ENCODE data around the gene OAT.
"Not testable (repeated sequence)": the region's sequence is repeated elsewhere in the genome, so short reads cannot be mapped to it uniquely, and the experiment has no call there.

Gene OAT

GRCh38 chr10:124375691-124376090 lies 43.0 kb downstream of the OAT start:
- DNase-seq: no peak

GRCh38 chr10:124375353-124375614 lies 43.4 kb downstream of the OAT start:
- no peak for DNase-seq

- DNase-seq: no peak
Measured at GRCh38 chr10:124374535-124375352, 44.0 kb downstream of the OAT start.

GRCh38 chr10:124372899-124373298 lies 45.8 kb downstream of the OAT start:
- no peak for DNase-seq

GRCh38 chr10:124370426-124370825 lies 48.3 kb downstream of the OAT start:
- DNase-seq: no peak

- no peak for DNase-seq
Measured at GRCh38 chr10:124369986-124370385, 48.7 kb downstream of the OAT start.

GRCh38 chr10:124369533-124369932 lies 49.2 kb downstream of the OAT start:
- not testable (repeated sequence) for DNase-seq

- DNase-seq: no peak
Measured at GRCh38 chr10:124369066-124369465, 49.7 kb downstream of the OAT start.

- DNase-seq: no peak
Measured at GRCh38 chr10:124367936-124368335, 50.8 kb downstream of the OAT start.

- DNase-seq: no peak
Measured at GRCh38 chr10:124367414-124367813, 51.3 kb downstream of the OAT start.

GRCh38 chr10:124366825-124367224 lies 51.9 kb downstream of the OAT start:
- no peak for DNase-seq

- DNase-seq: no peak
Measured at GRCh38 chr10:124366343-124366742, 52.4 kb downstream of the OAT start.

- DNase-seq: no peak
Measured at GRCh38 chr10:124364674-124365073, 54.0 kb downstream of the OAT start.

- DNase-seq: no peak
Measured at GRCh38 chr10:124362568-124362967, 56.2 kb downstream of the OAT start.

GRCh38 chr10:124359336-124359832 lies 59.3 kb downstream of the OAT start:
- DNase-seq: no peak

- DNase-seq: no peak
Measured at GRCh38 chr10:124357561-124357885, 61.2 kb downstream of the OAT start.

GRCh38 chr10:124356701-124357560 lies 61.8 kb downstream of the OAT start:
- no peak for DNase-seq

- peak; percentile 17 to 31 for DNase-seq
Measured at GRCh38 chr10:124354411-124355382, 64.0 kb downstream of the OAT start.

- DNase-seq: no peak
Measured at GRCh38 chr10:124353896-124354295, 64.8 kb downstream of the OAT start.

- DNase-seq: no peak
Measured at GRCh38 chr10:124353091-124353815, 65.5 kb downstream of the OAT start.

- no peak for DNase-seq
Measured at GRCh38 chr10:124351481-124352220, 67.1 kb downstream of the OAT start.

- DNase-seq: no peak
Measured at GRCh38 chr10:124350806-124351205, 67.9 kb downstream of the OAT start.
